Measurements from ENCODE around the gene SLX4IP. TPM values are rescaled to one million over a fixed set of nuclear protein-coding genes. Genes with fewer than 3 reads are reported as not detected.

SLX4IP gene
- total RNA-seq, 8 experiments from 2014 or later: 5.9 to 13.2 (median 7.3) TPM

GRCh38 chr20:10453241-10453640, 18.1 kb downstream of the SLX4IP start:
- no peak for ATAC-seq (replicated peaks in 6 of 8)
- no peak overlapping the region for H3K4me3 ChIP-seq
- 67 to 100% (median 87%) methylated on average over 1 to 5 of the region's 5 CpGs; no CpG with 5 or more reads in 2 of the 10 experiments for WGBS, 10 experiments
- no peaks in the 10 kb centered on the region for H3K4me1 ChIP-seq (replicated peaks in 1 of 2)
- in situ Hi-C loops (cut with MboI; ENCODE audit: low pct_unique_long_range_greater_than_20kb in 2 of 9, low sequenced_read_pairs in 9 of 9, unreplicated experiment in 9 of 9): loop anchor here in 1 of 9 experiments (25.0 kb wide), 1 partner anchor 184 kb away; no protein-coding TSS in a partner anchor
- H3K27ac ChIP-seq: no peak overlapping the region

DNA sequence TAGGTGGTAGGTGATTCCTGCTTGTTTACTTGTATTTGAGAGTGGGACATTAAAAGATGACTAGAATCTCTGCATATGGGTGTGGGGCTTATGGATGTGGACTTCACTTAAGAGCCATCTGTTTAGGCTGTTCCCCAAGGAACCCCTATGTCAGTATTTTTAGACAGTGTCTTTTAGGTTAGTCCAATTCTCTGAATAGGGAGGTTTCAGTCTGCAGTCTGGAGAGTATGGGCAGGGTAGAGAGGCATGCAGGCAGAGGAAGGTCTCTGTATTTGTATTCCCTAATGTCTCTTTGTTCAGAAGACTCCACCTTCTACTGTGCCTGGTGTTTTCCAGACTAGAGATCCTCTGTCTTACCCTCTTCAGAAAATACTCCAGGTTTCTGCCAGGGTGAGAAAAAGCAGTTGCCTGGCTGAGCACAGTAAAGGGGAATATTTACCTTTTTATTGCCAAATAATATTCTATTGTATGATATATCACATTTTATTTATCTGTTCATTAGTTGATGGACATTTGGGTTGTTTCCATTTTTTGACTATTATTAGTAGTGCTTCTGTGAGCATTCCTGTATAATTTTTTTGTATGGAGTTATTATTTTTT, 19.1 kb downstream of the SLX4IP start:
- ATAC-seq (replicated peaks in 6 of 8): peak in 3 of 8 experiments; percentile 49 to 92 (median 57)
- no peak overlapping the region for H3K4me3 ChIP-seq
- no peak overlapping the region for H3K27ac ChIP-seq
- H3K4me1 ChIP-seq (replicated peaks in 1 of 2): no peaks in the 10 kb centered on the region
- in situ Hi-C loops (cut with MboI; ENCODE audit: low pct_unique_long_range_greater_than_20kb in 2 of 9, low sequenced_read_pairs in 9 of 9, unreplicated experiment in 9 of 9): loop anchor here in 1 of 9 experiments (25.0 kb wide), 1 partner anchor 183 kb away; no protein-coding TSS in a partner anchor

GRCh38 chr20:10461495-10461894, 26.4 kb downstream of the SLX4IP start:
- Histone ChIP-seq H3K27ac (no peak overlapping the region), H3K4me3 (no peak overlapping the region), H3K4me1 (replicated peaks in 1 of 2) (peaks cover 4% of the 10 kb centered on the region in 2 donors)
- in situ Hi-C loops (cut with MboI; ENCODE audit: low pct_unique_long_range_greater_than_20kb in 2 of 9, low sequenced_read_pairs in 9 of 9, unreplicated experiment in 9 of 9): loop anchor here in 1 of 9 experiments (25.0 kb wide), 1 partner anchor 176 kb away; no protein-coding TSS in a partner anchor
- WGBS, 10 experiments: 80 to 100% (median 100%) methylated on average over 1 to 2 of the region's 2 CpGs; no CpG with 5 or more reads in 2 of the 10 experiments
- no peak for ATAC-seq (replicated peaks in 6 of 8)

DNA sequence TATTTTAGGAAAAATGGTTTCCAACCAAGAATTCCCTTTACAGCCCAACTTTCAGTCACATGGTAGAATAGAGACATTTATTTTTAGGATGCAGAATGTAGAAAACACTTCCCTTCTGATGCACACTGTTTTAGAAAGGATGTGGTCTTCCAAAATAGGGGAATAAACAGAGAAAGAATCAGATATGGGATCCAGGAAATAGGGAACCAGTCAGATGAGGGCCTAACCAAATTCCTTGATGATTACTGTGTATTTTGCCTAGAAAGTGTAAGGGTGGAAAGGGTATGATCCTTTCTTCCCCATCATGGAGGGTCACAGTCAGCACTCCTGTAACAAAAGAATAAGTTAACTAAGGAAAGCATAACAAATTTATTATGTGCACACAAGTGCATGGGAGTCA, 27.4 kb downstream of the SLX4IP start:
- in situ Hi-C loops (cut with MboI; ENCODE audit: low pct_unique_long_range_greater_than_20kb in 2 of 9, low sequenced_read_pairs in 9 of 9, unreplicated experiment in 9 of 9): loop anchor here in 1 of 9 experiments (25.0 kb wide), 1 partner anchor 175 kb away; no protein-coding TSS in a partner anchor
- no peak overlapping the region for H3K27ac ChIP-seq
- H3K4me1 ChIP-seq (replicated peaks in 1 of 2): peaks cover 5 to 6% of the 10 kb centered on the region in 2 donors
- ATAC-seq (replicated peaks in 6 of 8): no peak
- H3K4me3 ChIP-seq: no peak overlapping the region

DNA sequence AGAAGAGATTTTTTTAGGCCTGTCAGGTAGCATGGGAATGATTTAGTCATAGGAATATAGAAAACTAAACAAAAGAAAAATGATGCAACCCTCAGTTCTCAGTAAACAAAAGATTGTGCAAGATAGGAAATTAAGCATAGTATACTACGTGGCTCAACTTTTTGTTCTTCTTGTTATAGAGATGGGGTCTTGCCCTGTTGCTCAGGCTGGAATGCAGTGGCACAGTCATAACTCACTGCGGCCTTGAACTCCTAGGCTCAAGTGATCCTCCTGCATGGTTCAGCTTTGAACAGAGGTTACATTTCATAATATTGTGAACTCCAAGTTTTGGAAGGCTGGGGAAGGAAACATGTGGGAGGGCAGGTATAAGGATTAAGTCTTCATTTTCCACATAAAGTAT, 28.5 kb downstream of the SLX4IP start:
- no peak for ATAC-seq (replicated peaks in 6 of 8)
- peaks cover 5 to 6% of the 10 kb centered on the region in 2 donors for H3K4me1 ChIP-seq (replicated peaks in 1 of 2)
- in situ Hi-C loops (cut with MboI; ENCODE audit: low pct_unique_long_range_greater_than_20kb in 2 of 9, low sequenced_read_pairs in 9 of 9, unreplicated experiment in 9 of 9): loop anchor here in 1 of 9 experiments (25.0 kb wide), 1 partner anchor 174 kb away; no protein-coding TSS in a partner anchor
- H3K27ac ChIP-seq: no peak overlapping the region
- WGBS, 10 experiments: 86 to 100% (median 94%) methylated on average over 1 to 2 of the region's 2 CpGs; no CpG with 5 or more reads in 1 of the 10 experiments
- H3K4me3 ChIP-seq: no peak overlapping the region

DNA sequence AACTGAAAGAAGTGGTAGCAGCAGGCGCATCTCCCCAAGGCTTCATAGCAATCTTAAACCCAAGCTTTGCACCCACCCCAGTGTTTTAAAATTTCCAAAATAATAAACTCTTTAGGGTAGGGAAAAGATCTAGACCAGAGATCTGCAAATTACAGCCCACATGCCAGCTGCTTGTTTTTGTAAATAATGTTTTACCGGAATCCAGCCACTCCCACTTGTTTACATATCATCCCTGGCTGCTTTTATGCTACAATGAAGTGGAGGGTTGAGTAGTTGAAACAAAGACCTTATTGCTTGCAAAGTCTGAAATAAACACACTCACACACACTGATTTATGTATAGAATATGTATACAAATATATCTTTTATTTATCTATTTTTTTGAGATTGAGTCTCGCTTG, 30.0 kb downstream of the SLX4IP start:
- Histone ChIP-seq H3K4me1 (replicated peaks in 1 of 2) (peaks cover 5 to 6% of the 10 kb centered on the region in 2 donors), H3K4me3 (no peak overlapping the region), H3K27ac (no peak overlapping the region)
- peak in 3 of 8 experiments; percentile 47 to 58 (median 52) for ATAC-seq (replicated peaks in 6 of 8)
- WGBS, 10 experiments: 0 to 100% (median 78%) methylated on average over 1 to 3 of the region's 3 CpGs; no CpG with 5 or more reads in 1 of the 10 experiments
- in situ Hi-C loops (cut with MboI; ENCODE audit: low pct_unique_long_range_greater_than_20kb in 2 of 9, low sequenced_read_pairs in 9 of 9, unreplicated experiment in 9 of 9): loop anchor here in 1 of 9 experiments (25.0 kb wide), 1 partner anchor 172 kb away; no protein-coding TSS in a partner anchor

DNA sequence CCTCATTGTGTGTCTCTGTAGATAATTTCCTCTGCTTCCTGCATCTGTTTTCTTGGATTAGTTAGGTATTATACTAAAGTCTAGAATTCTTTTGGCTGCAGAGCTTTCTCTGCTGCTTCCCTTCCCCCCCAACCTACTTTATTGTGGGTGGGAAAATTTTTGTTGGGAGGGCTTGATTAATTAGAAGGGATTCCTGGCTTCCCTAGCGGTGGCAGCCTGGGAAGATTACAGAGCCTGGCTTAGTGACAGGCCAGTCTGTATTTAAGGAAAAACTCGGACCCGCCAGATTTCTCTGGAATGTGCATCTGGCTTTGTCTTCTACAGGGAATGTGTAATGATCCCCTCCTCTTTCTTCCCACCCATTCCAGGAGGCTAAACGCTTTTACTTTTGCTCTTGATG, 31.2 kb downstream of the SLX4IP start:
- peak in 4 of 8 experiments; percentile 11 to 36 (median 21) for ATAC-seq (replicated peaks in 6 of 8)
- in situ Hi-C loops (cut with MboI; ENCODE audit: low pct_unique_long_range_greater_than_20kb in 2 of 9, low sequenced_read_pairs in 9 of 9, unreplicated experiment in 9 of 9): loop anchor here in 1 of 9 experiments (25.0 kb wide), 1 partner anchor 171 kb away; no protein-coding TSS in a partner anchor
- Histone ChIP-seq H3K27ac (no peak overlapping the region), H3K4me3 (no peak overlapping the region), H3K4me1 (replicated peaks in 1 of 2) (peaks cover 5 to 6% of the 10 kb centered on the region in 2 donors)
- WGBS, 10 experiments: 0 to 50% (median 1%) methylated on average over 1 to 4 of the region's 4 CpGs; no CpG with 5 or more reads in 2 of the 10 experiments

GRCh38 chr20:10466855-10467254, 31.8 kb downstream of the SLX4IP start:
- Histone ChIP-seq H3K4me1 (replicated peaks in 1 of 2) (peaks cover 5 to 6% of the 10 kb centered on the region in 2 donors), H3K4me3 (no peak overlapping the region), H3K27ac (no peak overlapping the region)
- no peak for ATAC-seq (replicated peaks in 6 of 8)
- WGBS, 10 experiments: 0 to 100% (median 34%) methylated on average over 1 to 3 of the region's 3 CpGs
- in situ Hi-C loops (cut with MboI; ENCODE audit: low pct_unique_long_range_greater_than_20kb in 2 of 9, low sequenced_read_pairs in 9 of 9, unreplicated experiment in 9 of 9): loop anchor here in 1 of 9 experiments (25.0 kb wide), 1 partner anchor 170 kb away; no protein-coding TSS in a partner anchor

GRCh38 chr20:10467681-10468339, 32.7 kb downstream of the SLX4IP start:
- WGBS, 10 experiments: 14 to 54% (median 28%) methylated on average over 2 to 3 of the region's 3 CpGs
- H3K4me1 ChIP-seq (replicated peaks in 1 of 2): peaks cover 5 to 6% of the 10 kb centered on the region in 2 donors
- no peak overlapping the region for H3K4me3 ChIP-seq
- H3K27ac ChIP-seq: no peak overlapping the region
- ATAC-seq (replicated peaks in 6 of 8): peak in 1 of 8 experiments; percentile 7
- in situ Hi-C loops (cut with MboI; ENCODE audit: low pct_unique_long_range_greater_than_20kb in 2 of 9, low sequenced_read_pairs in 9 of 9, unreplicated experiment in 9 of 9): loop anchor here in 1 of 9 experiments (25.0 kb wide), 1 partner anchor 169 kb away; no protein-coding TSS in a partner anchor

- WGBS, 10 experiments: 50 to 74% (median 69%) methylated on average over 1 to 2 of the region's 2 CpGs; no CpG with 5 or more reads in 1 of the 10 experiments
- H3K4me3 ChIP-seq: no peak overlapping the region
- H3K4me1 ChIP-seq (replicated peaks in 1 of 2): peaks cover 5 to 6% of the 10 kb centered on the region in 2 donors
- H3K27ac ChIP-seq: no peak overlapping the region
- ATAC-seq (replicated peaks in 6 of 8): no peak
- in situ Hi-C loops (cut with MboI; ENCODE audit: low pct_unique_long_range_greater_than_20kb in 2 of 9, low sequenced_read_pairs in 9 of 9, unreplicated experiment in 9 of 9): loop anchor here in 1 of 9 experiments (25.0 kb wide), 1 partner anchor 169 kb away; no protein-coding TSS in a partner anchor
These were observed 33.3 kb downstream of the SLX4IP start for GRCh38 chr20:10468340-10468845.

DNA sequence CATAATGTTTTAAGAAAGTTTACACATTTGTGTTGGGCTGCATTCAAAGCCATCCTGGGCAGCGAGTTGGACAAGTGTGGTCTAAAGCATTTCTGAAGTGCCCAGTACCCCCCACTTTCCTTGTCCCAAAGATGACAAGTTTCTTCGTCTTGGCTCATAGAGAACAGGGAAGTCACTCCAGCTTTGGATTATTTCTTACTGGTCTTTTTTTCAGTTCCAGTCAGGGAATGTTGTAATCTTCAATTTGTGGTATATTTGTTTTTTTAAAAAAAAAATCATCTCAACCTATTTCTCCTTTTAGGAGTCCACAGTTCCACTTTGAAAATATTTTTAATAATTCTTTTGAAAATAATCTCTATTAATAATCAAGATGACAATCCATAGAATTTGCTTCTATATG, 34.0 kb downstream of the SLX4IP start:
- WGBS, 10 experiments: 17 to 100% (median 80%) methylated on average over 1 to 2 of the region's 2 CpGs
- ATAC-seq (replicated peaks in 6 of 8): no peak
- H3K4me3 ChIP-seq: no peak overlapping the region
- H3K27ac ChIP-seq: no peak overlapping the region
- in situ Hi-C loops (cut with MboI; ENCODE audit: low pct_unique_long_range_greater_than_20kb in 2 of 9, low sequenced_read_pairs in 9 of 9, unreplicated experiment in 9 of 9): loop anchor here in 1 of 9 experiments (25.0 kb wide), 1 partner anchor 168 kb away; no protein-coding TSS in a partner anchor
- H3K4me1 ChIP-seq (replicated peaks in 1 of 2): peaks cover 5 to 6% of the 10 kb centered on the region in 2 donors

DNA sequence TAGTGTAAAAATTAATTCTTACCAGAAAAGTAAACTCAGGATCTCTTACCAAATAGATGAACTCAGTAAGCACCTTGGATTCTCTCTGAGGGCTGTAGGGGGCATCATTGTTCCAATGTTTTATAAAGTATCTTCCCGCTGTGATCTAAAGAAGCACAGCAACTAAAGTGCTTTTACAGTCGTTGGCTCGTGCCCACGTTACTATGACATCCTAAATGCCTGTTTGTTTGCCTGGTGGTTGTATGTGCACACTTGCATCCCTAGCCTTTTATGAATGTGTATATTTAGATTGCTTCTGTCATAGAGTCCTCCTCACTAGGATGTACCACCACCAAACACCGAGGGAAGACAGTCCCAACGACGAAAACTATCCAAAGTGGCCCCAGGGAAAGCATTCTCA, 34.5 kb downstream of the SLX4IP start:
- peaks cover 5 to 6% of the 10 kb centered on the region in 2 donors for H3K4me1 ChIP-seq (replicated peaks in 1 of 2)
- H3K27ac ChIP-seq: no peak overlapping the region
- 23 to 45% (median 38%) methylated on average over 3 to 7 of the region's 7 CpGs; no CpG with 5 or more reads in 3 of the 10 experiments for WGBS, 10 experiments
- no peak overlapping the region for H3K4me3 ChIP-seq
- peak in 7 of 8 experiments; percentile 30 to 95 (median 72) for ATAC-seq (replicated peaks in 6 of 8)
- in situ Hi-C loops (cut with MboI; ENCODE audit: low pct_unique_long_range_greater_than_20kb in 2 of 9, low sequenced_read_pairs in 9 of 9, unreplicated experiment in 9 of 9): loop anchor here in 1 of 9 experiments (25.0 kb wide), 1 partner anchor 168 kb away; no protein-coding TSS in a partner anchor
